Measurements from ENCODE around the gene CANX.
"Not testable (repeated sequence)": the region's sequence is repeated elsewhere in the genome, so short reads cannot be mapped to it uniquely, and the experiment has no call there.

The CANX gene

DNA sequence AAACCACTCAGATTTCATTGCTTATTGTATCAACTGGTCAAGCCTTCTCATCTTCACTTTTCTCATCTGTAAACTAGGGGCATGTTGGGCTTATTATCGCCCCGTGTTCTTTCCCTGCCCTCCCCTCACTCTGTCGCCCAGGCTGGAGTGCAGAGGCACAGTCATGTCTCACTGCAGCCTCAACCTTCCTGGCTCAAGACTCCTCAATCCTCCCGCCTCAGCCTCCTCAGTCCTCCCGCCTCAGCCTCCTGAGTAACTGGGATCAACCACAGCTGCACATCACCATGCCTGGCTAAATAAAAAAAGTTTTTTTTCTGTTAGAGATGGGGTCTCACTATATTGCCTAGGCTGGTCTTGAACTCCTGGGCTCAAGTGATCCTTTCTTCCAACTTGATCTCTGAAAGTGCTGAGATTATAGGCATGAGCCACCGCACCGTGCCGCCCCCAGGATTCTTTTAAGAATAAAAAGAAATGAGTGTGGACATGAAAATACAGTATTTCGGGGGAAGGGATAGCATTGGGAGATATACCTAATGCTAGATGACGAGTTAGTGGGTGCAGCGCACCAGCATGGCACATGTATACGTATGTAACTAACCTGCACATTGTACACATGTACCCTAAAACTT is 35.9 kb downstream of the CANX start:
- DNase-seq (ENCODE audit: low spot score): no peak
- TF ChIP-seq CTCF (IDR thresholded peaks at IDR 0.05; ENCODE audit: extremely low read depth, missing control alignments): no peak

DNA sequence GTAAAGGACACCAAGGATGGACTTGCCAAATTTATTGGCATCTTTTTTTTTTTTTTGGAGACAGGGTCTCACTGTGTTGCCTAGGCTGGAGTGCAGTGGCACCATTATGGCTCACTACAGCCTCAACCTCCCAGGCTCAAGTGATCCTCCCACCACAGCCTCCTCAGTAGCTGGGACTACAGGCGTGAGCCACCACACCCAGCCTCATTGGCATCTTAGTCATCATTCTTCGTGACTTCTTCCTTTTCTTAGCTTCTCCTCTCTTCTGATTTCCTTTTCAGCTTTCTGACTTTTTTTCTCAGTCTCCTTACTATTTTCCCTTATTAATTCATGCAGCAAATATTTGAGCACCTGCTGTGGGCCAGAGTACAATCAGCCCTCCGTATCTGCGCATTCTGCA is 40.0 kb downstream of the CANX start:
- no peak for DNase-seq (ENCODE audit: low spot score)
- TF ChIP-seq CTCF (IDR thresholded peaks at IDR 0.05; ENCODE audit: extremely low read depth, missing control alignments): no peak

DNA sequence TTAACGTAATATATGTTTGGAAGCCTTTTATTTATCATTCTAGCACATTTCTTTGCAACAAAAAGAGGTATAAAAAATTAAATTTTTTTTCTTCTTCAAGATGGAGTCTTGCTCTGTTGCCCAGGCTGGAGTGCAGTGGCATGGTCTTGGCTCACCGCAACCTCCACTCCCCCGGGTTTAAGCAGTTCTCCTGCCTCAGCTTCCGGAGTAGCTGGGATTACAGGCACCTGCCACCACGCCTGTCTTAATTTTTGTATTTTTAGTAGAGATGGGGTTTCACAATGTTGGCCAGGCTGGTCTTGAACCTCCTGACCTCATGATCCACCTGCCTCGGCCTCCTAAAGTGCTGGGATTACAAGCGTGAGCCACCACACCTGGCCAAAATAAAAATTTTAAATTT is 45.3 kb downstream of the CANX start:
- not testable (repeated sequence) for DNase-seq (ENCODE audit: low spot score)

GRCh38 chr5:179746872-179747271 is 48.1 kb downstream of the CANX start:
- no peak for TF ChIP-seq CTCF (IDR thresholded peaks at IDR 0.05; ENCODE audit: extremely low read depth, missing control alignments)
- no peak for DNase-seq (ENCODE audit: low spot score)

DNA sequence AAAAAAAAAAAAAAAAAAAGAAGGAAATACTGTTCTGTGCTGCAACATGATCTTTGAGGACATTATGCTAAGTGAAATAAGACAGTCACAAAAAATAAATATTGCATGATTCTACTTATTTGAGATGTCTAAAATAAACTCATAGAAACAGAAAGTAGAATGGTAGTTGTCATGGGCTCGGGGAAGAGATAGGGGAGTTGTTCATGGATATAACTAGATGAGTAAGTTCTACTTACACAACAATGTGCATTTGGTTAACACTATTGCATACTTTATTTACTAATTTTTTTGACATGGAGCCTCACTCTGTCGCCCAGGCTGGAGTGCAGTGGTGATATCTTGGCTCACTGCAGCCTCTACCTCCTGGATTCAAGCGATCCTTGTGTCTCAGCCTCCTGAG is 49.0 kb downstream of the CANX start:
- no peak for DNase-seq (ENCODE audit: low spot score)
- TF ChIP-seq CTCF (IDR thresholded peaks at IDR 0.05; ENCODE audit: extremely low read depth, missing control alignments): no peak

DNA sequence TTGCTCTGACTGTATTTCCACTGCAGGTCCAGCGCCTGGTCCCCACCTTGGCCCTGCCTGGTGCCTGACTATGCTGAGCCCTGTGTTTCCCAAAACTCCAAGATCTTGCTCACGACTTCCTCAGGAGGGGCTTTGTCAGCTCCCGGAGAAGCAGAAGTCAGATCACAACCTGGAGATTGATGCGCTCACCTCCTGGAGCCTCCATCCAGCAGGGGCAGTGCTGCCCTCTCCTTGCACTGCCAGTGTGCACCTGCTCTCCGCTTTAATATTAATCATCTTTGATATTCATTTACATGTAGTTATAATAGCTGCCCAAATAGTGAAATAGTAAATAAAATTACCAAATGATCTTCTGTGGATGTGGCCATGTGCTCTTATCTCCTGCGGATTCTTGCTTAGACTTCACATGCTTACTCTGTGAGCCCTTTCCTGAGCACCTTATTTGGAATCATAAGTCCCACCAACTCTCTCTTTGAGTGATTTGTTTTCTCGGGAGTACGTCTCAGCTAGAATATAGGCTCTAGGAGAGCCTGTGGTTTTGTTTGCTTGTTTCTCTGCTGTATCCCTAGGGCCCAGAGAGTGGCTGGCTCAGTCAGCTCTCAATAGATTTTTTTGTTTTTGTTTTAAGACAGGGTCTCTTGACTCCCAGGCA is 51.2 kb downstream of the CANX start:
- DNase-seq (ENCODE audit: low spot score): no peak
- no peak for TF ChIP-seq CTCF (IDR thresholded peaks at IDR 0.05; ENCODE audit: extremely low read depth, missing control alignments)

- DNase-seq (ENCODE audit: low spot score): no peak
- no peak for TF ChIP-seq CTCF (IDR thresholded peaks at IDR 0.05; ENCODE audit: extremely low read depth, missing control alignments)
Measured at GRCh38 chr5:179753971-179754370, 55.2 kb downstream of the CANX start.

DNA sequence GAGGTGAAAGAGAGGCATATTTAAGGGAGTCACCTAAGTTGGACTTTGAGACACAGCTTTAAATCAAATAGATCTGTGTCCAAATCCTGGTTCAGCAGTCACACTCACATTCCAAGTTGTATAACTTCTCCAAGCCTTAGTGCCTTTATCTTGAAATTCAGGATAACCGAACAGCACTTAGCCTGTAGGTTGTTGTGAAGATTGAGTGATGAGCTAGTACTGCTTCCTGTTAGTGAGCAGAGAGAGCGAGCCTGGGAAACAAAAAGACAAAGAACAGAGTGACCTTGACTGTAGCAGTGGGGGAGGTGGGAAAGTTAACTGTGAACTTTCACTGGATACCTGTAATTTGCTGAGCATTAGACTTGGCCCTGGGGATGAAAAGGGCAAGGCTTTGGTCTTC is 56.3 kb downstream of the CANX start:
- TF ChIP-seq CTCF (IDR thresholded peaks at IDR 0.05; ENCODE audit: extremely low read depth, missing control alignments): no peak
- no peak for DNase-seq (ENCODE audit: low spot score)
